HepG2 (cell line): ENCODE measurements around the gene GRB10. TPM values are rescaled to one million over a fixed set of nuclear protein-coding genes. Genes with fewer than 3 reads are reported as not detected.

ENCODE experiments used
- BCL6 ChIP-seq: IDR thresholded peaks from 2 replicates; pipeline ENCODE4 v1.6.1; 2016; ENCODE audit warnings: missing genetic modification reagents, missing compliant biosample characterization
- ESRRA ChIP-seq: sonication (generic); formaldehyde crosslinking; IDR thresholded peaks from 2 replicates; pipeline ENCODE4 v1.5.1; 2020; ENCODE audit warnings: mild to moderate bottlenecking, low read depth, missing genetic modification reagents
- PBX2 ChIP-seq: IDR thresholded peaks from 2 replicates; pipeline ENCODE4 v1.6.1; 2016; ENCODE audit warnings: control low read depth
- RORA ChIP-seq: sonication (generic); formaldehyde crosslinking; IDR thresholded peaks from 2 replicates; pipeline ENCODE4 v1.5.0; 2020; ENCODE audit warnings: mild to moderate bottlenecking, missing genetic modification reagents, moderate library complexity
- ZNF10 ChIP-seq: sonication (generic); formaldehyde crosslinking; IDR thresholded peaks from 2 replicates; pipeline ENCODE4 v1.4.0; 2020; ENCODE audit warnings: mild to moderate bottlenecking, low read depth, missing genetic modification reagents, borderline replicate concordance
- ZNF264 ChIP-seq: sonication (generic); formaldehyde crosslinking; IDR thresholded peaks from 2 replicates; pipeline ENCODE4 v1.4.0; 2020; ENCODE audit warnings: missing genetic modification reagents
- ZNF337 ChIP-seq: sonication (generic); formaldehyde crosslinking; IDR thresholded peaks from 2 replicates; pipeline ENCODE4 v1.5.1; 2020; ENCODE audit warnings: missing genetic modification reagents, low read depth, mild to moderate bottlenecking, borderline replicate concordance
- polyA plus RNA-seq, 8 experiments: library from polyadenylated mRNA; depleted of rRNA in 3 of 8; stranded (reverse) in 7 of 8; unstranded in 1 of 8; fragments of >200 nt; fragmentation: Illumina TruSeq in 4 of 8; extraction: Trizol in 4 of 8; gene quantifications; 2 replicates each; pipeline versions ENCODE4 v1.2.1 to v1.2.3, GENCODE V29; 2011 to 2016; ENCODE audit warnings: low read depth in 4 of 8, missing spikeins in 1 of 8, mixed read lengths in 1 of 8; ENCODE audit not compliant: insufficient read depth in 1 of 8
- total RNA-seq, 5 experiments: library from RNA; depleted of rRNA; stranded (reverse); fragments of >200 nt; fragmentation: Illumina TruSeq; extraction: Trizol; gene quantifications; 2 replicates each; pipeline ENCODE4 v1.2.3, GENCODE V29; 2016; ENCODE audit warnings: low read depth in 1 of 5
- TF ChIP-seq, protein P1 (sequence below), 2 experiments: sonication (generic) in 1 of 2; formaldehyde crosslinking in 1 of 2; IDR thresholded peaks; 2 replicates each; pipeline versions ENCODE4 v1.5.1 to v1.6.1; 2011 to 2020; ENCODE audit warnings: borderline replicate concordance in 1 of 2, low read depth in 1 of 2, low read length in 1 of 2, mild to moderate bottlenecking in 1 of 2, missing genetic modification reagents in 1 of 2, moderate library complexity in 1 of 2
- TF ChIP-seq, protein P2 (sequence below): sonication (generic); formaldehyde crosslinking; IDR thresholded peaks from 2 replicates; pipeline ENCODE4 v1.4.0; 2020; ENCODE audit warnings: missing genetic modification reagents
- TF ChIP-seq, protein P3 (sequence below): sonication (generic); formaldehyde crosslinking; IDR thresholded peaks from 2 replicates; pipeline ENCODE4 v1.8.0; 2022; ENCODE audit warnings: missing genetic modification reagents, low read depth, mild to moderate bottlenecking, borderline replicate concordance
- TF ChIP-seq, protein P4 (sequence below): sonication (generic); formaldehyde crosslinking; IDR thresholded peaks from 2 replicates; pipeline ENCODE4 v1.9.0; 2021; ENCODE audit warnings: missing genetic modification reagents, mild to moderate bottlenecking, borderline replicate concordance
- TF ChIP-seq, protein P5 (sequence below): sonication (generic); formaldehyde crosslinking; IDR thresholded peaks from 2 replicates; pipeline ENCODE4; 2020; ENCODE audit warnings: missing genetic modification reagents, mild to moderate bottlenecking, borderline replicate concordance

GRB10 gene
- total and polyA plus RNA-seq, 2 of the 13 experiments (the other 11 are each of a cell fraction or from before 2014, with no cell fraction given) = 4.0 to 6.8 TPM

DNA sequence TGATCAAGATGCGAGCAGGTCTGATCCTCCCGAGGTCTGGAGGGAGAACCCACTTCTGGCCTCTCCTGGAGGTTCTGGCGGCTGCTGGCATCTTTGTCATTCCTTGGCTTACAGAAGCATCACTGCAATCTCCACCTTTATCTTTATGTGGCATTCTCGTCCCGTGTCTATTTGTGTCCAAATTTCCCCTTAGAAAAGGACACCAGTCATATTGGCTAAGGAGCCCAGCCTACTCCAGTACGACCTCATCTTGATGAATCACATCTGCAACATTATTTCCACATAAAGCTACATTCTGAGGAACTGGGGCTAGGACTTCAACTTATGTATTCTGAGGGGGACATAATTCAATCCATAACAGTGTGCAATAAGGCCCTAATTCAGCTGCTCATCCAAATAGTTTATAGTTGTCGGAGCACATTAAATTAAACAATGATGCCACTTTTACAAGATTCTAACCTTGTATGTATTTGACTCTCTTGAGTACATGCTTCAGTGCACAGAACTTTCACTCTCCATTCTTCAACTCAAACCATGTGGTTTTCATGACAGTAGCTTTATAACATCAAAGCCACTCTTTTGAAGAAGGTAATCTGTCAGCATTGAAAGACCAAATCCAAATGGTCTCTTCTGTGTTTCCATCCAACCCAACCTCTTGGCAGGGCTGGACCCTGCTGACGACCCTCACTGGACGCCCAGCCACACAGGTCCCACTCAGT lies 131.3 kb downstream of the GRB10 start (continued):
- TF ChIP-seq, protein P1, sequence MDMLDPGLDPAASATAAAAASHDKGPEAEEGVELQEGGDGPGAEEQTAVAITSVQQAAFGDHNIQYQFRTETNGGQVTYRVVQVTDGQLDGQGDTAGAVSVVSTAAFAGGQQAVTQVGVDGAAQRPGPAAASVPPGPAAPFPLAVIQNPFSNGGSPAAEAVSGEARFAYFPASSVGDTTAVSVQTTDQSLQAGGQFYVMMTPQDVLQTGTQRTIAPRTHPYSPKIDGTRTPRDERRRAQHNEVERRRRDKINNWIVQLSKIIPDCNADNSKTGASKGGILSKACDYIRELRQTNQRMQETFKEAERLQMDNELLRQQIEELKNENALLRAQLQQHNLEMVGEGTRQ (IDR thresholded peaks at IDR 0.05; ENCODE audit: low read depth, low read length) = no peak
- TF ChIP-seq, protein P1 (CRISPR knock-in tag; IDR thresholded peaks at IDR 0.05; ENCODE audit: borderline replicate concordance) = no peak
- TF ChIP-seq ZNF264 (no peak), BCL6 (CRISPR knock-in tag) (no peak), RORA (CRISPR knock-in tag) (no peak), ESRRA (CRISPR knock-in tag) (no peak), ZNF337 (no peak), ZNF10 (CRISPR knock-in tag) (no peak), PBX2 (no peak)
- TF ChIP-seq, protein P2, sequence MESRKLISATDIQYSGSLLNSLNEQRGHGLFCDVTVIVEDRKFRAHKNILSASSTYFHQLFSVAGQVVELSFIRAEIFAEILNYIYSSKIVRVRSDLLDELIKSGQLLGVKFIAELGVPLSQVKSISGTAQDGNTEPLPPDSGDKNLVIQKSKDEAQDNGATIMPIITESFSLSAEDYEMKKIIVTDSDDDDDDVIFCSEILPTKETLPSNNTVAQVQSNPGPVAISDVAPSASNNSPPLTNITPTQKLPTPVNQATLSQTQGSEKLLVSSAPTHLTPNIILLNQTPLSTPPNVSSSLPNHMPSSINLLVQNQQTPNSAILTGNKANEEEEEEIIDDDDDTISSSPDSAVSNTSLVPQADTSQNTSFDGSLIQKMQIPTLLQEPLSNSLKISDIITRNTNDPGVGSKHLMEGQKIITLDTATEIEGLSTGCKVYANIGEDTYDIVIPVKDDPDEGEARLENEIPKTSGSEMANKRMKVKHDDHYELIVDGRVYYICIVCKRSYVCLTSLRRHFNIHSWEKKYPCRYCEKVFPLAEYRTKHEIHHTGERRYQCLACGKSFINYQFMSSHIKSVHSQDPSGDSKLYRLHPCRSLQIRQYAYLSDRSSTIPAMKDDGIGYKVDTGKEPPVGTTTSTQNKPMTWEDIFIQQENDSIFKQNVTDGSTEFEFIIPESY (CRISPR knock-in tag) = no peak
- TF ChIP-seq, protein P3, sequence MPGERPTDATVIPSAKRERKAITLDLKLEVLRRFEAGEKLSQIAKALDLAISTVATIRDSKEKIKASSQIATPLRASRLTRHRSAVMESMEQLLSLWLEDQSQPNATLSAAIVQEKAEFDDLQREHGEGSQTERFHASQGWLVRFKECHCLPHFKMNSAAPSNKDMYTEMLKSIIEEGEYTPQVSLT (CRISPR knock-in tag) = no peak
- TF ChIP-seq, protein P4, sequence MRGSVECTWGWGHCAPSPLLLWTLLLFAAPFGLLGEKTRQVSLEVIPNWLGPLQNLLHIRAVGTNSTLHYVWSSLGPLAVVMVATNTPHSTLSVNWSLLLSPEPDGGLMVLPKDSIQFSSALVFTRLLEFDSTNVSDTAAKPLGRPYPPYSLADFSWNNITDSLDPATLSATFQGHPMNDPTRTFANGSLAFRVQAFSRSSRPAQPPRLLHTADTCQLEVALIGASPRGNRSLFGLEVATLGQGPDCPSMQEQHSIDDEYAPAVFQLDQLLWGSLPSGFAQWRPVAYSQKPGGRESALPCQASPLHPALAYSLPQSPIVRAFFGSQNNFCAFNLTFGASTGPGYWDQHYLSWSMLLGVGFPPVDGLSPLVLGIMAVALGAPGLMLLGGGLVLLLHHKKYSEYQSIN (CRISPR knock-in tag) = no peak
- TF ChIP-seq, protein P5, sequence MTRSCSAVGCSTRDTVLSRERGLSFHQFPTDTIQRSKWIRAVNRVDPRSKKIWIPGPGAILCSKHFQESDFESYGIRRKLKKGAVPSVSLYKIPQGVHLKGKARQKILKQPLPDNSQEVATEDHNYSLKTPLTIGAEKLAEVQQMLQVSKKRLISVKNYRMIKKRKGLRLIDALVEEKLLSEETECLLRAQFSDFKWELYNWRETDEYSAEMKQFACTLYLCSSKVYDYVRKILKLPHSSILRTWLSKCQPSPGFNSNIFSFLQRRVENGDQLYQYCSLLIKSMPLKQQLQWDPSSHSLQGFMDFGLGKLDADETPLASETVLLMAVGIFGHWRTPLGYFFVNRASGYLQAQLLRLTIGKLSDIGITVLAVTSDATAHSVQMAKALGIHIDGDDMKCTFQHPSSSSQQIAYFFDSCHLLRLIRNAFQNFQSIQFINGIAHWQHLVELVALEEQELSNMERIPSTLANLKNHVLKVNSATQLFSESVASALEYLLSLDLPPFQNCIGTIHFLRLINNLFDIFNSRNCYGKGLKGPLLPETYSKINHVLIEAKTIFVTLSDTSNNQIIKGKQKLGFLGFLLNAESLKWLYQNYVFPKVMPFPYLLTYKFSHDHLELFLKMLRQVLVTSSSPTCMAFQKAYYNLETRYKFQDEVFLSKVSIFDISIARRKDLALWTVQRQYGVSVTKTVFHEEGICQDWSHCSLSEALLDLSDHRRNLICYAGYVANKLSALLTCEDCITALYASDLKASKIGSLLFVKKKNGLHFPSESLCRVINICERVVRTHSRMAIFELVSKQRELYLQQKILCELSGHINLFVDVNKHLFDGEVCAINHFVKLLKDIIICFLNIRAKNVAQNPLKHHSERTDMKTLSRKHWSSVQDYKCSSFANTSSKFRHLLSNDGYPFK = no peak
- TF ChIP-seq, all 625 proteins: peak for 0
